Fibroblast of mammary gland (primary cell): Measurements from ENCODE around the gene NSL1.

Experiments
- DNase-seq: peaks from one replicate; pipeline ENCODE4 v3.0.0-alpha.2; 2010; ENCODE audit warnings: low read depth
- H3K4me3 ChIP-seq: 2 replicates; pipeline ENCODE4 v1.5.1; 2011; ENCODE audit warnings: low read depth, mild to moderate bottlenecking, low read length, moderate library complexity; ENCODE audit not compliant: control insufficient read depth
- CTCF ChIP-seq: conservative IDR thresholded peaks from 2 replicates; pipeline ENCODE4 v1.5.1; 2011; ENCODE audit warnings: low read depth, low read length, inconsistent platforms; ENCODE audit not compliant: control insufficient read depth, insufficient read depth

Gene NSL1

DNA sequence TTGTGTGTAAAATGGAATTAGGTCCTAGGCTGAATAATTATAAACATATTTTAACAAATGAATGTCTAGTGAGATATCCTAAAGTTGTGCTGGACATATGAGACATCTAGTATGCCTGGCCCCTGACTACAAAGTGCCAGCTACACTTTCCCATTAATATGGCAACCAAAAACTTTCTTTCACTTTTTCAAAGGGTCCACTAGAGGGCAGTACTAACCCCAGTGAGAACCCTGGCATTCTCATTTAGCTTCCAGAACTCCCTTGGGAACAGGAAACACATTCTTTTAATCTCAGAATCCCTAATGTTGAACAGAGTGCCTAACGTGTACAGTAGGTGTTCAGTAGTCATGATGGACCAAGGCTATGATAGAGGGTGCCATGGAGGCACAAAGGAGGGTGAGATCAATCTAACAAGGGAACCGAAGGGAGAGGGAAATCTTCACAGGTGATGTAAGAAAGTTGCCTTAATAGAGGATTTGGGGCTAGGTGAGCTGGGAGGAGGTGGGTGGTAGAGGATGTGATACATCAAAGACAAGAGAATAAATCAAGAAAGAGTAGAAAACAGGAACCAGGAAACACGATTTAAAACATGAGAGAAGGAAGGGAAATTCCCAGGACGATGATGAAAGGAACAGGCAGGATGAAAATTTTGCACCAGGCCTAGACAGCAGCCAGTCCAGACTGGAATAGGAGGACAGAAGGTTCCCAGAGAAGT is 41.6 kb downstream of the NSL1 start:
- TF ChIP-seq CTCF = peak; percentile 84
- H3K4me3 ChIP-seq = no peak overlapping the region

DNA sequence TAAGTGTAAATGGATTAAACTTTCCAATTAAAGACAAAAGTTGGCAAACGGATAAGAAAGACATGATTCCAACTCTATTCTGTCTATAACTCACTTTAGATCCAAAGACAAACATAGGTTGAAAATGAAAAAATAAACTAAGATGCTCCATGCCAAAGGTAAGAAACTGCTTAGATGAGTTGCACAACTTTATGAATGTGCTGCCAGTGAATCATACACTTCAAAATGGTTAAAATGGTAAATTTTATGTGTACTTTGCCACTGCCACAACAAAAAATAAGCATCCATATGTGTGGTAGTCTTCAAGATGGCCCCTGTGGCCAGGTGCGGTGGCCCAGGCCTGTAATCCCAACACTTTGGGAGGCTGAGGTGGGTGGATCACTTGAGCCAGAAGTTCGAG is 45.0 kb downstream of the NSL1 start:
- TF ChIP-seq CTCF = no peak
- H3K4me3 ChIP-seq = no peak overlapping the region
- DNase-seq = peak; percentile 24

More for the DNA sequence above, 41.6 kb downstream of the NSL1 start:
- peak; percentile 84 for DNase-seq

- TF ChIP-seq CTCF = no peak
- no peak for DNase-seq
- H3K4me3 ChIP-seq = no peak overlapping the region
Measured at GRCh38 chr1:212745303-212745702, 46.3 kb downstream of the NSL1 start.

GRCh38 chr1:212743901-212744475 is 47.6 kb downstream of the NSL1 start:
- TF ChIP-seq CTCF = no peak
- no peak for DNase-seq
- H3K4me3 ChIP-seq = no peak overlapping the region

GRCh38 chr1:212738330-212738729 is 53.2 kb downstream of the NSL1 start:
- peak; percentile 31 for DNase-seq
- no peak for TF ChIP-seq CTCF
- no peak overlapping the region for H3K4me3 ChIP-seq

GRCh38 chr1:212737559-212737958 is 54.0 kb downstream of the NSL1 start:
- no peak for DNase-seq
- no peak for TF ChIP-seq CTCF
- no peak overlapping the region for H3K4me3 ChIP-seq
